ENCODE data around the gene TBC1D10A. TPM values are rescaled to one million over a fixed set of nuclear protein-coding genes. Genes with fewer than 3 reads are reported as not detected.

Gene TBC1D10A
- total RNA-seq, 1 experiment from 2014 or later, result 8.4 TPM

GRCh38 chr22:30362651-30363281 is 36.0 kb upstream of the TBC1D10A start:
- TF ChIP-seq EZH2 (IDR thresholded peaks at IDR 0.05; ENCODE audit: borderline replicate concordance, low read depth, low read length, poor library complexity, severe bottlenecking) (no peak), CTCF (conservative IDR thresholded peaks at IDR 0.05; ENCODE audit: low read depth, low read length) (no peak)
- Histone ChIP-seq H3K4me3 (ENCODE audit: low read depth, low read length, poor library complexity, severe bottlenecking) (no peak overlapping the region), H3K9me3 (ENCODE audit: low read depth, low read length, poor library complexity, severe bottlenecking) (no peaks in the 10 kb centered on the region), H3K27ac (ENCODE audit: low read depth, low read length, poor library complexity, severe bottlenecking) (no peak overlapping the region), H3K36me3 (ENCODE audit: insufficient read depth, low read length, poor library complexity, severe bottlenecking) (no peaks in the 10 kb centered on the region), H3K4me1 (ENCODE audit: insufficient read depth, low read length, poor library complexity, severe bottlenecking) (peaks cover 2% of the 10 kb centered on the region), H3K27me3 (replicated peaks; ENCODE audit: insufficient read depth, low read depth, low read length, poor library complexity) (no peaks in the 10 kb centered on the region)
- ChIA-PET POLR2A (ENCODE audit: low non-redundant PET) (no interaction called here), CTCF (no interaction called here)
- intact Hi-C loops (cut with micrococcal nuclease; ENCODE audit: unreplicated experiment), result no loop called here
- no TSS peak for BruUV-seq (replicated peaks)
- DNase-seq (ENCODE audit: low spot score), result no peak

- ChIA-PET POLR2A (ENCODE audit: low non-redundant PET) (no interaction called here), CTCF (no interaction called here)
Measured at GRCh38 chr22:30361916-30362650, 35.3 kb upstream of the TBC1D10A start.

GRCh38 chr22:30358541-30358940 is 31.8 kb upstream of the TBC1D10A start:
- ChIA-PET POLR2A (ENCODE audit: low non-redundant PET) (interaction anchor here (0.6 kb wide), 1 partner anchor 11 kb away, joined by 6 read pairs; no protein-coding TSS in a partner anchor), CTCF (no interaction called here)

More at GRCh38 chr22:30361916-30362650, 35.3 kb upstream of the TBC1D10A start:
- no peak for DNase-seq (ENCODE audit: low spot score)
- intact Hi-C loops (cut with micrococcal nuclease; ENCODE audit: unreplicated experiment), result no loop called here
- Histone ChIP-seq H3K27me3 (replicated peaks; ENCODE audit: insufficient read depth, low read depth, low read length, poor library complexity) (no peaks in the 10 kb centered on the region), H3K9me3 (ENCODE audit: low read depth, low read length, poor library complexity, severe bottlenecking) (no peaks in the 10 kb centered on the region), H3K4me3 (ENCODE audit: low read depth, low read length, poor library complexity, severe bottlenecking) (no peak overlapping the region), H3K36me3 (ENCODE audit: insufficient read depth, low read length, poor library complexity, severe bottlenecking) (no peaks in the 10 kb centered on the region), H3K27ac (ENCODE audit: low read depth, low read length, poor library complexity, severe bottlenecking) (no peak overlapping the region), H3K4me1 (ENCODE audit: insufficient read depth, low read length, poor library complexity, severe bottlenecking) (peaks cover 9% of the 10 kb centered on the region)
- BruUV-seq (replicated peaks), result no TSS peak
- TF ChIP-seq CTCF (conservative IDR thresholded peaks at IDR 0.05; ENCODE audit: low read depth, low read length) (no peak), EZH2 (IDR thresholded peaks at IDR 0.05; ENCODE audit: borderline replicate concordance, low read depth, low read length, poor library complexity, severe bottlenecking) (no peak)

More at GRCh38 chr22:30358541-30358940, 31.8 kb upstream of the TBC1D10A start:
- DNase-seq (ENCODE audit: low spot score), result no peak
- H3K4me3 ChIP-seq (ENCODE audit: low read depth, low read length, poor library complexity, severe bottlenecking), result no peak overlapping the region
- H3K36me3 ChIP-seq (ENCODE audit: insufficient read depth, low read length, poor library complexity, severe bottlenecking), result no peaks in the 10 kb centered on the region
- H3K27ac ChIP-seq (ENCODE audit: low read depth, low read length, poor library complexity, severe bottlenecking), result no peak overlapping the region
- no TSS peak for BruUV-seq (replicated peaks)
- no peaks in the 10 kb centered on the region for H3K9me3 ChIP-seq (ENCODE audit: low read depth, low read length, poor library complexity, severe bottlenecking)
- TF ChIP-seq EZH2 (IDR thresholded peaks at IDR 0.05; ENCODE audit: borderline replicate concordance, low read depth, low read length, poor library complexity, severe bottlenecking), result no peak
- no peak for TF ChIP-seq CTCF (conservative IDR thresholded peaks at IDR 0.05; ENCODE audit: low read depth, low read length)
- peaks cover 22% of the 10 kb centered on the region for H3K4me1 ChIP-seq (ENCODE audit: insufficient read depth, low read length, poor library complexity, severe bottlenecking)
- H3K27me3 ChIP-seq (replicated peaks; ENCODE audit: insufficient read depth, low read depth, low read length, poor library complexity), result no peaks in the 10 kb centered on the region
- intact Hi-C loops (cut with micrococcal nuclease; ENCODE audit: unreplicated experiment), result no loop called here
